Measurements from ENCODE around the gene SLC36A1.

SLC36A1 gene

DNA sequence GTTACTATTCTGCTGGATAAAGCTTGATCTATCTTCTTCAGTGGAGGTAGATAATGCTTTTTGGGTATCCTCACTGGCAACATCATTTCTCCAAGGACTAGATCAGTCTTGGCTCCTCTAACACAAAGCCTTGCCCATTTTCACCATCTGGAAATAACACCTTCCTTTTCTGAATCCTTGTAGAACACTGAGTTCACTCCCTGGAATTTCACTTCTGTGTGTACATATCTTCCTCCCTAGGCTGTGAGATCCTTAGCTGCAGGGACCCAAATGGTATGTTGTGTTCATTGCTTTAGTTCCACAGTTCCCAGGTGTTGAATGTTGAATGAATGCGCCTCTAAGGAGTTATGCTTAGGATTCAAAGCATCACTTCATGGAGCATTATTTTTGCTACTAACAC, 16.7 kb upstream of the SLC36A1 start:
- no peaks in the 10 kb centered on the region for H3K9me3 ChIP-seq
- no peaks in the 10 kb centered on the region for H3K36me3 ChIP-seq
- no peak overlapping the region for H3K27ac ChIP-seq
- no peak overlapping the region for H3K4me3 ChIP-seq (ENCODE audit: low read depth in 1 of 2, low read length in 1 of 2)
- no peaks in the 10 kb centered on the region for H3K27me3 ChIP-seq
- TF ChIP-seq, protein P1, sequence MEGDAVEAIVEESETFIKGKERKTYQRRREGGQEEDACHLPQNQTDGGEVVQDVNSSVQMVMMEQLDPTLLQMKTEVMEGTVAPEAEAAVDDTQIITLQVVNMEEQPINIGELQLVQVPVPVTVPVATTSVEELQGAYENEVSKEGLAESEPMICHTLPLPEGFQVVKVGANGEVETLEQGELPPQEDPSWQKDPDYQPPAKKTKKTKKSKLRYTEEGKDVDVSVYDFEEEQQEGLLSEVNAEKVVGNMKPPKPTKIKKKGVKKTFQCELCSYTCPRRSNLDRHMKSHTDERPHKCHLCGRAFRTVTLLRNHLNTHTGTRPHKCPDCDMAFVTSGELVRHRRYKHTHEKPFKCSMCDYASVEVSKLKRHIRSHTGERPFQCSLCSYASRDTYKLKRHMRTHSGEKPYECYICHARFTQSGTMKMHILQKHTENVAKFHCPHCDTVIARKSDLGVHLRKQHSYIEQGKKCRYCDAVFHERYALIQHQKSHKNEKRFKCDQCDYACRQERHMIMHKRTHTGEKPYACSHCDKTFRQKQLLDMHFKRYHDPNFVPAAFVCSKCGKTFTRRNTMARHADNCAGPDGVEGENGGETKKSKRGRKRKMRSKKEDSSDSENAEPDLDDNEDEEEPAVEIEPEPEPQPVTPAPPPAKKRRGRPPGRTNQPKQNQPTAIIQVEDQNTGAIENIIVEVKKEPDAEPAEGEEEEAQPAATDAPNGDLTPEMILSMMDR (IDR thresholded peaks at IDR 0.05) = no peak
- no peaks in the 10 kb centered on the region for H3K4me1 ChIP-seq (ENCODE audit: control insufficient read depth in 1 of 2, insufficient read depth in 1 of 2, low read depth in 1 of 2, low read length in 1 of 2)

DNA sequence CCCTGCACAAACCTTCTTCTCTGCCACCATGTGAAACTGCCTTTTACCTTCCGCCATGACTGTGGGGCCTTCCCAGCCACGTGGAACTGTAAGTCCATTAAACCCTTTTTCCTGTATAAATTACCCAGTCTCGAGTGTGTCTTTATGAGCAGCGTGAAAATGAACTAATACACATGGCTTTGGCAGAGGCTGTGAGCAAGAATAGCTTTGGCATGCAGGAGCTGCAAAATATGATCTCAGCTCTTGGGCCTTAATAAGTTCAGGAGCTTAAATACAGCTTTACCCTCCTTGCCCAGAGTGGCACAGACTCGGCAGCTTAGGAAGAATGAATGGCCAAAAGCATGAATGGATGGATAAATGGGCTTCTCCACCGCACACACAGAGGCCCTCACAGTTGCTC, 15.7 kb upstream of the SLC36A1 start:
- no peaks in the 10 kb centered on the region for H3K4me1 ChIP-seq (ENCODE audit: control insufficient read depth in 1 of 2, insufficient read depth in 1 of 2, low read depth in 1 of 2, low read length in 1 of 2)

DNA sequence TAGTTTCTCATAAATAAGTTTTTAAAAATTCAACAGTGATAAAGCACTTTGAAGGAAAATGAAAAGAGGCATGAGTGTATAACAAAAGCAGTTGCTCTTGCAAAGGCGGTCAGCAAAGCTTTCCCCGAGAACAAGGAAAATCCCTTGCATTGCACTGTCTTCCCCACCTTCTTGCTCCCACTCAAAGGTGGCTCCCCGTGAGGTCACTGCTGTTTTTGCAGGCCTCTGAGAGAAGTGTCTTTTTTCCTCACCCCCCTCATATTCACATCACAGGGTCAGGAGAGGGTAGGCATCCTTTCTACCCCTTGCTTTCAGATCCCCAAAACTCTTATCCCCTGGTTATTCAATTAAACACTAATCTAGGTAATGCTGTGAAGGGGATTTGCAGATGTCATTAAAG, 15.2 kb upstream of the SLC36A1 start:
- Histone ChIP-seq H3K27ac (no peak overlapping the region), H3K9me3 (no peaks in the 10 kb centered on the region), H3K27me3 (no peaks in the 10 kb centered on the region), H3K4me1 (ENCODE audit: control insufficient read depth in 1 of 2, insufficient read depth in 1 of 2, low read depth in 1 of 2, low read length in 1 of 2) (no peaks in the 10 kb centered on the region), H3K4me3 (ENCODE audit: low read depth in 1 of 2, low read length in 1 of 2) (no peak overlapping the region), H3K36me3 (no peaks in the 10 kb centered on the region)
- TF ChIP-seq, protein P1 (IDR thresholded peaks at IDR 0.05) = no peak

More for the DNA sequence above, 15.7 kb upstream of the SLC36A1 start:
- H3K36me3 ChIP-seq = no peaks in the 10 kb centered on the region
- no peak overlapping the region for H3K27ac ChIP-seq
- no peak overlapping the region for H3K4me3 ChIP-seq (ENCODE audit: low read depth in 1 of 2, low read length in 1 of 2)
- TF ChIP-seq, protein P1 (IDR thresholded peaks at IDR 0.05) = no peak
- H3K27me3 ChIP-seq = no peaks in the 10 kb centered on the region
- no peaks in the 10 kb centered on the region for H3K9me3 ChIP-seq

DNA sequence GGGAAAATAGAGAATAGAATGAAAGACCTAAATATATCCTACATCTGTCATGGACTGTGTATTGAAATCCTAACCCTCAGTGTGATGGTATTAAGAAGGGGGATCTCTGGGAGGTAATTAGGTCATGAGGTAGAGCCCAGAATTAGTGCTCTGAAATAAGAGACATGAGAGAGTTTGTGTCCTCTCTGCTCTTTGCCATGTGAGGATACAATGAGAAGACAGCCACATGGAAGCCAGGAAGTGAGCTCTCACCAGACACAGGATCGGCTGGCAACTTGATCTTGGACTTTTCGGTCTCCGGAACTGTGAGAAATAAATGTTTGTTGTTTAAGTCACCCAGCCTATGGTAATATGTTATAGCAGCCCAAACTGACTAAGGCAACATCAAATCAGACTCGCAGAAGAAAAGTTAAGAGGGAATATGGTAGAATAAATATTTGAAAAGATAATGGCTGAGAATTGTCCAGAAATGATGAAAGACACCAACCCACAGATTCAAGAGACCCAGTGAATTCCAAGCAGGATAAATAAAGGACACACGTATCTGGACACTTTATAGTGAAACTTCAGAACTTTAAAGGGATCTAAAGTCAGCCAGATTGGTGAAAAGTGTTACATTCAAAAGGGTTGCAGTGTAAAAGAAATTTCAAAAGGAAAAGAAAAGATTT, 12.7 kb upstream of the SLC36A1 start:
- no peaks in the 10 kb centered on the region for H3K27me3 ChIP-seq
- TF ChIP-seq, protein P1 (IDR thresholded peaks at IDR 0.05) = no peak
- no peak overlapping the region for H3K27ac ChIP-seq
- H3K9me3 ChIP-seq = no peaks in the 10 kb centered on the region
- no peak overlapping the region for H3K4me3 ChIP-seq (ENCODE audit: low read depth in 1 of 2, low read length in 1 of 2)
- H3K36me3 ChIP-seq = no peaks in the 10 kb centered on the region
- no peaks in the 10 kb centered on the region for H3K4me1 ChIP-seq (ENCODE audit: control insufficient read depth in 1 of 2, insufficient read depth in 1 of 2, low read depth in 1 of 2, low read length in 1 of 2)

DNA sequence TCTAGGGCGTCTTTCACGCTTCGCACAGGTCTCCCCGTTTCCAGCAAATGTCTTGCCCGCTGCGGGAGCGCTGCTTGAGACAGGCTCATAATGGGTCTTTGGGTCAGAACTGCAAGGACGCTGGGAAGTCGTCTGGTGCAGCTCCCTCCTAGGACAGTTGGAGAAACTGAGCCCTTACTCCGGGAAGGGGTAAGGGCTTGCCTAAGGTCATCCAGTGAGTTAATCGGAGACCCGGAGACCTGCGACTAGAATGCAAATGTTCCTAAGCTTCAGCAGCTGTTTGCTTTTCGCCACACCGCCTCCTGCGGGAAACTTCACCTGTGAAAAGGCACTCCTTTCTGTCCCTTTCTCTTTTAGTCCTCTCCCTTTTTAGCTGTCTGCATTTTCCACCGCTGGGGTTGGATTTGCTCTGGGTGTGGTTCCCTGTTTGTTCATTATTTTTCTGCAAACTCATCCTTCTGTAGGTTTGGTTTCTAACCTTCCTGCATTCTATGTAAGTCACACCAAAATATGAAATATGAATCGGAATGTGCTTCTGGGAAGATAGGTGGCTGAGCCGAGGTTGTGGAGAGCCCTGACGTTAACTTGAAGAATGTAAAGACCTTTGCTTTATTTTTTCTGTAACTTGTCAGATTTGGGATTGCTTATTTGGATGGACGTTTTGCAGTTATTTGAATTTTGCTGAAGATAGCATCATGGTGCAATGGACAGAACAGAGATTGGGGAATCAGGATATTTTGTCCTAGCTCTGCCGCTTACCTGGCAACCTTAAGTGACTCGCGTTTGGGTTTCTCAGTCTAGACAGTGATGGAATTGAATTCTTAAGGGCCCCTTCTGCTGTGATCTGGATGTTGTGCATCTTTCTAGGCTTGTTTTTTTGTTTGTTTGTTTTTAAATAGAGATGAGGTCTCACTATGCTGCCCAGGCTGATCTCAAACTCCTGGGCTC, 909 bp downstream of the SLC36A1 start:
- no peaks in the 10 kb centered on the region for H3K27me3 ChIP-seq
- peaks cover 25 to 30% of the 10 kb centered on the region in 2 experiments for H3K4me1 ChIP-seq (ENCODE audit: control insufficient read depth in 1 of 2, insufficient read depth in 1 of 2, low read depth in 1 of 2, low read length in 1 of 2)
- H3K4me3 ChIP-seq (ENCODE audit: low read depth in 1 of 2, low read length in 1 of 2) = peak overlapping the region; percentile 93 to 99
- H3K36me3 ChIP-seq = peaks cover 13% of the 10 kb centered on the region
- H3K9me3 ChIP-seq = no peaks in the 10 kb centered on the region
- H3K27ac ChIP-seq = peak overlapping the region; percentile 85
- TF ChIP-seq, protein P1 (IDR thresholded peaks at IDR 0.05) = no peak

Data from neutrophil (primary cell).